ENCODE data around the gene KCNH6. TPM values are rescaled to one million over a fixed set of nuclear protein-coding genes. Genes with fewer than 3 reads are reported as not detected.

The KCNH6 gene
- total RNA-seq, 2 donors from 2014 or later, result 0.78 TPM; not detected in 1

DNA sequence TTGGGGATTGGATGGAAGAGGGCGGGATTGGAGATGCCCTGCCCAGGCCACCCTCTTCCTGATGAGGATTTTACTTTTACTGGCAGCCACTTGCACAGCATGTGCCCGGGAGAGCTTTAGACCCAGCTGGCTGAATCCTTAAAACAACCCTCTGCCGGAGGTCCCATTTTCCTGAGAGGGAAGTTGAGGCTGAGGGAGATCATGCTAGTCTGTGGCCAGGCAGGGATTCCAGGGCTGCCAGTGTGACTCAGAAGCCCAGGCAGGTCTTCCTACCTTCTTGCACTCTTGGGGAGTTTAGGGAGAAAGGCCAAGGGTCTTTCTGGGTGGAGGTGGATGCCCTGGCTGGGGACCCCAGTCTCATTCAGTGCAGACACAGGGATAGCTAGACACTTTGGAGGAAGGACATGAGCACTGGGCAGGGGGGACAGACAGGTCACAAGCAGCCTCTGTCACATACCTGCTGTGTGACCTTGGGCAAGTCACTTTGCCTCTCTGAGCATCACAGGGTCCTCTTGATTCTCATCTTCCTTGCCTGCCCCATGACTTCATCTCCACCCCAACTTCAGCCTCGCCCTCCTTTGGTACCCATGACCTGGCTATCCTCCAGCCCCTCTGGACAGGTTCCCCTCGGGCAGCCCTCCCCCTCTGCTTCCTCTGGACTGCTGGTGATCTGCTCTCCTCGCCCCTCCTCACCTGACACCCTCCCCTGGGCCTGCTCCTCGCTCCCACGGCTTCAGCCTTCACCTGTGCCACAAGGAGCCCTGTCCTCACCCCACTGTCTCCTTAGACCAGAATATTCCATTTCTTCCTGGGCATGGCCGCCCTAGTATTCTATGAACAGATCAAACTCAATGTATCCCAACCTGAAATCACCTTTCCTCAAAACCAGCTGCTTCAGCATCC, 15.8 kb downstream of the KCNH6 start:
- Histone ChIP-seq H3K9me3 (no peaks in the 10 kb centered on the region), H3K4me3 (no peak overlapping the region), H3K27ac (no peak overlapping the region), H3K27me3 (peaks cover 0 to 10% of the 10 kb centered on the region in 2 donors), H3K4me1 (peaks cover 17% of the 10 kb centered on the region), H3K36me3 (replicated peaks in 1 of 2; ENCODE audit: insufficient read depth in 1 of 2, low read depth in 2 of 2) (no peaks in the 10 kb centered on the region)
- ATAC-seq (no peak), DNase-seq (no peak)
- intact Hi-C loops (cut with DNase I), result no loop called here
- WGBS, 2 donors, result 53 to 64% methylated on average over 6 to 9 of the region's 9 CpGs
- TF ChIP-seq POLR2A (IDR thresholded peaks at IDR 0.05), result no peak
- TF ChIP-seq, protein P1, sequence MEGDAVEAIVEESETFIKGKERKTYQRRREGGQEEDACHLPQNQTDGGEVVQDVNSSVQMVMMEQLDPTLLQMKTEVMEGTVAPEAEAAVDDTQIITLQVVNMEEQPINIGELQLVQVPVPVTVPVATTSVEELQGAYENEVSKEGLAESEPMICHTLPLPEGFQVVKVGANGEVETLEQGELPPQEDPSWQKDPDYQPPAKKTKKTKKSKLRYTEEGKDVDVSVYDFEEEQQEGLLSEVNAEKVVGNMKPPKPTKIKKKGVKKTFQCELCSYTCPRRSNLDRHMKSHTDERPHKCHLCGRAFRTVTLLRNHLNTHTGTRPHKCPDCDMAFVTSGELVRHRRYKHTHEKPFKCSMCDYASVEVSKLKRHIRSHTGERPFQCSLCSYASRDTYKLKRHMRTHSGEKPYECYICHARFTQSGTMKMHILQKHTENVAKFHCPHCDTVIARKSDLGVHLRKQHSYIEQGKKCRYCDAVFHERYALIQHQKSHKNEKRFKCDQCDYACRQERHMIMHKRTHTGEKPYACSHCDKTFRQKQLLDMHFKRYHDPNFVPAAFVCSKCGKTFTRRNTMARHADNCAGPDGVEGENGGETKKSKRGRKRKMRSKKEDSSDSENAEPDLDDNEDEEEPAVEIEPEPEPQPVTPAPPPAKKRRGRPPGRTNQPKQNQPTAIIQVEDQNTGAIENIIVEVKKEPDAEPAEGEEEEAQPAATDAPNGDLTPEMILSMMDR (IDR thresholded peaks at IDR 0.05), result no peak

DNA sequence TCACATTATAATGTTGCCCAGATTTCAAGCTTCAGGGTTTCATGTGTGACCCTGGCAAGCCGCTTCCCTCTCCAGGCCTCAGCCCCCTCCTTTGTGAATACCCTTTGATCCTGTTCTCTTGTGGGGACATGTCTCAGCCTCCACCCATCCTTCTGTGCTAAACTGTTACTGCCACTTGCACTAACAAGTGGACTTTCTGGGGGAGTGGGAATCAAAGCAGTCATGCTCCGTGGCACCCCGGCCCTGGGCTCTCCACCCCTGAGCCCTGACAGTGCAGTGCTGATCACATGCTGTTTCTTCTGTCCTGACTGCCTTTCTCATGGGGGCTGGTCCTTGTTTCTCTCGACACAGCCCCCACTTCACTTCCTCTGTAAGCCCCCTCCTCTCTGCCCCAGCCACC, 17.4 kb downstream of the KCNH6 start:
- no peaks in the 10 kb centered on the region for H3K9me3 ChIP-seq
- ATAC-seq, result no peak
- H3K27ac ChIP-seq, result no peak overlapping the region
- WGBS, 2 donors, result 71 to 74% methylated on average over 4 of the region's 4 CpGs
- H3K4me1 ChIP-seq, result peaks cover 17% of the 10 kb centered on the region
- H3K36me3 ChIP-seq (replicated peaks in 1 of 2; ENCODE audit: insufficient read depth in 1 of 2, low read depth in 2 of 2), result no peaks in the 10 kb centered on the region
- no peak for TF ChIP-seq POLR2A (IDR thresholded peaks at IDR 0.05)
- TF ChIP-seq, protein P1 (IDR thresholded peaks at IDR 0.05), result no peak
- peaks cover 0 to 10% of the 10 kb centered on the region in 2 donors for H3K27me3 ChIP-seq
- DNase-seq, result no peak
- H3K4me3 ChIP-seq, result no peak overlapping the region
- intact Hi-C loops (cut with DNase I), result loop anchor here (10.0 kb wide), 1 partner anchor 96 kb away; the partner anchor contains the start of gene CYB561

DNA sequence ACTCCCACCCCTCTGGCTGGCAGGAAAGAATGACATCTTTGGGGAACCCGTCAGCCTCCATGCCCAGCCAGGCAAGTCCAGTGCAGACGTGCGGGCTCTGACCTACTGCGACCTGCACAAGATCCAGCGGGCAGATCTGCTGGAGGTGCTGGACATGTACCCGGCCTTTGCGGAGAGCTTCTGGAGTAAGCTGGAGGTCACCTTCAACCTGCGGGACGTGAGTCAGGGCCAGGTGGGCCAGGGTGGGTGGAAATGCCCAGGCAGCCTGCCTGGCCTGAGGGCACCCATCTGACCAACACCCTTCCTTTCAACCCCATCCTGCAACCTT, 19.0 kb downstream of the KCNH6 start:
- peaks cover 17% of the 10 kb centered on the region for H3K4me1 ChIP-seq
- no peak overlapping the region for H3K4me3 ChIP-seq
- WGBS, 2 donors, result 90% methylated on average over 9 of the region's 9 CpGs; no CpG with 5 or more reads in 1 of the 2 donors
- intact Hi-C loops (cut with DNase I), result loop anchor here (10.0 kb wide), 1 partner anchor 97 kb away; the partner anchor contains the start of gene CYB561
- H3K36me3 ChIP-seq (replicated peaks in 1 of 2; ENCODE audit: insufficient read depth in 1 of 2, low read depth in 2 of 2), result no peaks in the 10 kb centered on the region
- TF ChIP-seq, protein P1 (IDR thresholded peaks at IDR 0.05), result no peak
- no peak for TF ChIP-seq POLR2A (IDR thresholded peaks at IDR 0.05)
- DNase-seq (no peak), ATAC-seq (no peak)
- no peak overlapping the region for H3K27ac ChIP-seq
- H3K27me3 ChIP-seq, result peaks cover 0 to 10% of the 10 kb centered on the region in 2 donors
- H3K9me3 ChIP-seq, result no peaks in the 10 kb centered on the region

DNA sequence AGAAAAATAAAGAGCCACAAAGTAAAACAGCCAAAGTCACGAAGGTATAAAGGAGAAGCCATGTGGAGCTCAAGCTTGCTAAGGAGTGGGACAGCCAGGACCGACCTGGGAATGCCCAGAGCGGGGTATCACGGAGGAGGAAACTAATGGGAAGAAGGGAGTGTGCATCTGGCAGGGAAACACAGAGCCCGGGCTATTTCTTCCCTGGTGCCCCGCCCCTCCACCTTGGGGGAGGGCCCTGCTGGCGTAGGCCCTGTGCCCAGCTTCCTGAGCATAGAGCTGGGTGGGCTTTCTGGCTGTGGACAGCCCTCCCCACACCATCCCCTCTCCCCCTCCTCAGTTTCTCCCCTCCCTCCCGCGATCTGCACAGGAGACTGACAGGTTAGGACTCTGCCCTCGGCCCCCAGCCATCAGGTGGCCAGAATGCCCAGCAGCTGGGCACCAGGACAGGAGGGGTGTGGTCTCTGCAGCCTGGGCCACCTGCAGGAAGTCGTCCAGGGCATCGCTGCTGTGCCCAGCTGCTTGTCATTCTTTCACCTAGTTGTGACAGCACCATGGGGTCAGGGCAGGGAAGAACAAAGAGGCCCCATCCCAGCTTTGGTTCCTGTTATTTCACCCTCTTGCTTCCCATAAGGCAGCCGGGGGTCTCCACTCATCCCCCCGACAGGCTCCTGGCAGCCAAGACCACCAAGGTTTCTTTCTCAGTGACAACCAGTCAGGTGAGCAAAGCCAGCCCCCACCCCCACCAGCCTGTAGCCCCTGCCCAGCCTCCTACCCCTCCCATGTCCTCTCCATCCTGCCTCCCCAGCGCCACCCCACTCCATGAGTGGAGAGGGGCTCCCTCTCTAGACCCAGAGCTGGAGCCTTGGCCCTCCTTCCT, 20.0 kb downstream of the KCNH6 start:
- Histone ChIP-seq H3K27ac (no peak overlapping the region), H3K36me3 (replicated peaks in 1 of 2; ENCODE audit: insufficient read depth in 1 of 2, low read depth in 2 of 2) (no peaks in the 10 kb centered on the region), H3K9me3 (no peaks in the 10 kb centered on the region), H3K4me1 (peaks cover 14% of the 10 kb centered on the region), H3K27me3 (peaks cover 0 to 6% of the 10 kb centered on the region in 2 donors), H3K4me3 (no peak overlapping the region)
- WGBS, 2 donors, result 30 to 31% methylated on average over 11 to 12 of the region's 15 CpGs
- DNase-seq (peak; percentile 64 to 87 (median 74)), ATAC-seq (peak; percentile 82)
- TF ChIP-seq POLR2A (IDR thresholded peaks at IDR 0.05), result no peak
- TF ChIP-seq, protein P1 (IDR thresholded peaks at IDR 0.05), result no peak
- intact Hi-C loops (cut with DNase I), result loop anchor here (10.0 kb wide), 1 partner anchor 98 kb away; the partner anchor contains the start of gene CYB561

All from body of pancreas (tissue), 4 donors.